H9 (cell line): ENCODE measurements around the gene OTULIN. TPM values are rescaled to one million over a fixed set of nuclear protein-coding genes. Genes with fewer than 3 reads are reported as not detected.

Source experiments
- DNase-seq: peaks from one replicate; pipeline ENCODE4 v3.0.0-alpha.2; 2017
- H2AFZ ChIP-seq: one replicate; pipeline ENCODE4 v1.6.1; 2013; ENCODE audit warnings: mild to moderate bottlenecking, low read length, control low read depth, moderate library complexity
- H2AK5ac ChIP-seq: 2 replicates; pipeline ENCODE4 v1.6.1; 2013; ENCODE audit warnings: low read length, control low read depth, mixed read lengths; ENCODE audit not compliant: insufficient read length
- H2BK120ac ChIP-seq: one replicate; pipeline ENCODE4 v1.6.1; 2013; ENCODE audit warnings: low read depth, mild to moderate bottlenecking, low read length, control low read depth, inconsistent platforms; ENCODE audit not compliant: poor library complexity, severe bottlenecking
- H2BK12ac ChIP-seq: 2 replicates; pipeline ENCODE4 v1.6.1; 2013; ENCODE audit warnings: low read length, control low read depth, mixed read lengths, low read depth; ENCODE audit not compliant: insufficient read length
- H2BK15ac ChIP-seq: 2 replicates; pipeline ENCODE4 v1.6.1; 2013; ENCODE audit warnings: low read depth, low read length, control low read depth
- H2BK20ac ChIP-seq: one replicate; pipeline ENCODE4 v1.6.1; 2013; ENCODE audit warnings: low read depth, mild to moderate bottlenecking, low read length, control low read depth, inconsistent platforms; ENCODE audit not compliant: poor library complexity, severe bottlenecking
- H2BK5ac ChIP-seq: 2 replicates; pipeline ENCODE4 v1.6.1; 2013; ENCODE audit warnings: low read length, control low read depth, mixed read lengths; ENCODE audit not compliant: insufficient read length
- H3K14ac ChIP-seq: 2 replicates; pipeline ENCODE4 v1.6.1; 2013; ENCODE audit warnings: low read length, control low read depth; ENCODE audit not compliant: insufficient read depth
- H3K18ac ChIP-seq: 2 replicates; pipeline ENCODE4 v1.6.1; 2013; ENCODE audit warnings: low read depth, mild to moderate bottlenecking, mixed read lengths, low read length, control low read depth; ENCODE audit not compliant: insufficient read length
- H3K23ac ChIP-seq: 2 replicates; pipeline ENCODE4 v1.6.1; 2013; ENCODE audit warnings: low read length, control low read depth, mixed read lengths, low read depth; ENCODE audit not compliant: insufficient read length
- H3K23me2 ChIP-seq: 2 replicates; pipeline ENCODE4 v1.6.1; 2013; ENCODE audit warnings: low read depth, mild to moderate bottlenecking, mixed read lengths, low read length, control low read depth; ENCODE audit not compliant: insufficient read length, poor library complexity, severe bottlenecking
- H3K27ac ChIP-seq: 2 replicates; pipeline ENCODE4 v1.5.1; 2013; ENCODE audit warnings: low read length, control low read depth, mixed read lengths, low read depth; ENCODE audit not compliant: insufficient read length
- H3K27me3 ChIP-seq: 2 replicates; pipeline ENCODE4 v1.6.1; 2013; ENCODE audit warnings: low read length, control low read depth, inconsistent platforms; ENCODE audit not compliant: insufficient read depth
- H3K4ac ChIP-seq: 2 replicates; pipeline ENCODE4 v1.6.1; 2013; ENCODE audit warnings: low read depth, mild to moderate bottlenecking, control low read depth, inconsistent platforms, low read length, moderate library complexity
- H3K4me1 ChIP-seq: 2 replicates; pipeline ENCODE4 v1.6.1; 2013; ENCODE audit warnings: low read length, control low read depth, inconsistent platforms; ENCODE audit not compliant: insufficient read depth
- H3K4me2 ChIP-seq: 2 replicates; pipeline ENCODE4 v1.6.1; 2013; ENCODE audit warnings: low read length, control low read depth, mixed read lengths; ENCODE audit not compliant: insufficient read length, insufficient read depth
- H3K56ac ChIP-seq: 2 replicates; pipeline ENCODE4 v1.6.1; 2013; ENCODE audit warnings: low read depth, mild to moderate bottlenecking, mixed read lengths, low read length, control low read depth; ENCODE audit not compliant: insufficient read length
- H3K79me1 ChIP-seq: 2 replicates; pipeline ENCODE4 v1.6.1; 2013; ENCODE audit warnings: low read depth, mild to moderate bottlenecking, moderate library complexity, low read length, control low read depth, inconsistent platforms; ENCODE audit not compliant: insufficient read depth, poor library complexity, severe bottlenecking
- H3K79me2 ChIP-seq: 2 replicates; pipeline ENCODE4 v1.6.1; 2013; ENCODE audit warnings: low read length, control low read depth, inconsistent platforms; ENCODE audit not compliant: insufficient read depth
- H3K9ac ChIP-seq: 2 replicates; pipeline ENCODE4 v1.6.1; 2013; ENCODE audit warnings: low read length, control low read depth, mixed read lengths; ENCODE audit not compliant: insufficient read length; ENCODE audit errors: extremely low read depth
- H3K9me3 ChIP-seq: one replicate; pipeline ENCODE4 v1.6.1; 2013; ENCODE audit warnings: low read depth, low read length, inconsistent platforms; ENCODE audit not compliant: control insufficient read depth
- H3T11ph ChIP-seq: one replicate; pipeline ENCODE4 v1.6.1; 2013; ENCODE audit warnings: mild to moderate bottlenecking, low read length, control low read depth, inconsistent platforms
- H4K20me1 ChIP-seq: one replicate; pipeline ENCODE4 v1.6.1; 2013; ENCODE audit not compliant: control insufficient read depth, insufficient read length, insufficient read depth
- H4K5ac ChIP-seq: 2 replicates; pipeline ENCODE4 v1.6.1; 2013; ENCODE audit warnings: low read depth, mild to moderate bottlenecking, mixed read lengths, low read length, control low read depth; ENCODE audit not compliant: insufficient read length
- H4K8ac ChIP-seq: replicated peaks from 2 replicates; pipeline ENCODE4 v1.6.1; 2013; ENCODE audit warnings: low read length, control low read depth, mixed read lengths, low read depth; ENCODE audit not compliant: insufficient read length
- H4K91ac ChIP-seq: 2 replicates; pipeline ENCODE4 v1.6.1; 2013; ENCODE audit warnings: low read depth, mild to moderate bottlenecking, moderate library complexity, mixed read lengths, low read length, control low read depth; ENCODE audit not compliant: insufficient read length
- H3K27ac Mint-ChIP-seq, 3 experiments: 2 replicates in 2 of 3; 3 replicates in 1 of 3; pipeline ENCODE4 v1.8.0; 2020 to 2021; ENCODE audit warnings: mixed read lengths in 3 of 3, mild to moderate bottlenecking in 1 of 3, moderate library complexity in 1 of 3
- H3K27me3 Mint-ChIP-seq: 2 replicates; pipeline ENCODE4 v1.8.0; 2021; ENCODE audit warnings: low read depth, mild to moderate bottlenecking, moderate library complexity, mixed read lengths
- H3K36me3 Mint-ChIP-seq, 3 experiments: 2 replicates in 2 of 3; 3 replicates in 1 of 3; pipeline ENCODE4 v1.8.0; 2020 to 2021; ENCODE audit warnings: low read depth in 3 of 3, mixed read lengths in 3 of 3; ENCODE audit not compliant: insufficient read depth in 1 of 3
- H3K4me1 Mint-ChIP-seq, 2 experiments: 2 replicates each; pipeline ENCODE4 v1.8.0; 2020; ENCODE audit warnings: mixed read lengths in 2 of 2
- H3K4me3 Mint-ChIP-seq, 2 experiments: 2 replicates in 1 of 2; 3 replicates in 1 of 2; pipeline ENCODE4 v1.8.0; 2020 to 2021; ENCODE audit warnings: mild to moderate bottlenecking in 2 of 2, mixed read lengths in 2 of 2, moderate library complexity in 1 of 2
- H3K9me3 Mint-ChIP-seq, 2 experiments: 2 replicates in 1 of 2; 3 replicates in 1 of 2; pipeline ENCODE4 v1.8.0; 2020; ENCODE audit warnings: mild to moderate bottlenecking in 2 of 2, mixed read lengths in 2 of 2, moderate library complexity in 1 of 2
- CTCF ChIP-seq: fragments of 200-600 bp; sonication (generic); conservative IDR thresholded peaks from 3 replicates; pipeline ENCODE4 v1.8.0; 2021; ENCODE audit warnings: antibody characterized with exemption, mild to moderate bottlenecking
- WGBS: extraction: QIAGEN DNeasy Blood & Tissue Kit; methylation state at CpG from one replicate; pipeline ENCODE4 v1.1.7; 2013; ENCODE audit warnings: missing lambda C conversion rate, low lambda C conversion rate, mixed read lengths; ENCODE audit not compliant: insufficient read length; ENCODE audit errors: extremely low coverage; 5-methylcytosine and 5-hydroxymethylcytosine counted together
- total RNA-seq: library from RNA; stranded (reverse); gene quantifications from 2 replicates; pipeline ENCODE4 v1.2.1, GENCODE V29; 2021

The OTULIN gene
- total RNA-seq, 1 experiment from 2014 or later: 35.8 TPM

DNA sequence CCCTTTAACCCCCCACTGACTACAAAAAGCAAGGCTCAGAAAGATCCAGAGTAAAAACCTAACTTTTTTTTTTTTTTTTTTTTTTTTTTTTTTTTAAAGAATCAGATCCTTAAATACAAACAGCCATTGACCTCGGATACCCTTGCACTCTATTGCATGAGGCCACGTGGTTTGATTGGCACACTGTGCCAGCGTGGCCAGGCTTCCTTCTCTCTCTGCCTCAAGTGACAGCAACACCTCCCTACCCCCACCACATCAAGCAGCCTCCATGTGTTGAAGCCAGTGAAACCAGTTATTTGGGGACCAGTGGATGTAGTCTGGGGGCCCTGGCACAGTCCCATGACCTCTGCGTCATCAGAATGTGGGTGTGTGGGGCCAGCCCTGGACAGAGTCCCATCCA lies 71.4 kb downstream of the OTULIN start:
- H3K27me3 Mint-ChIP-seq: no peaks in the 10 kb centered on the region
- H4K5ac ChIP-seq: no peak overlapping the region
- no peaks in the 10 kb centered on the region for H3K9me3 Mint-ChIP-seq
- no peak overlapping the region for H4K91ac ChIP-seq
- no peaks in the 10 kb centered on the region for H3K27me3 ChIP-seq
- H3K79me1 ChIP-seq: no peaks in the 10 kb centered on the region
- no peak overlapping the region for H3T11ph ChIP-seq
- no peak overlapping the region for H3K23ac ChIP-seq
- H3K27ac Mint-ChIP-seq: no peak overlapping the region
- H3K9ac ChIP-seq: no peak overlapping the region
- H3K18ac ChIP-seq: no peak overlapping the region
- no peak overlapping the region for H3K56ac ChIP-seq
- H2AK5ac ChIP-seq: no peak overlapping the region
- no peak overlapping the region for H2BK12ac ChIP-seq
- H3K4me1 ChIP-seq: 0 out of 2 replicates have a peak, but pooled peaks cover 3% of the 10 kb centered on the region
- peaks cover 17 to 20% of the 10 kb centered on the region in 2 experiments for H3K4me1 Mint-ChIP-seq
- H2BK15ac ChIP-seq: no peak overlapping the region
- no peaks in the 10 kb centered on the region for H3K36me3 Mint-ChIP-seq
- H2AFZ ChIP-seq: no peak overlapping the region
- no peak overlapping the region for H2BK5ac ChIP-seq
- no peaks in the 10 kb centered on the region for H3K9me3 ChIP-seq
- no peak for TF ChIP-seq CTCF
- H3K27ac ChIP-seq: no peak overlapping the region
- no peaks in the 10 kb centered on the region for H3K79me2 ChIP-seq
- no peak overlapping the region for H3K14ac ChIP-seq
- no peak overlapping the region for H3K4me3 Mint-ChIP-seq
- no peak overlapping the region for H4K8ac ChIP-seq
- no peaks in the 10 kb centered on the region for H3K23me2 ChIP-seq
- no peak overlapping the region for H2BK20ac ChIP-seq
- no peak for DNase-seq
- no peak overlapping the region for H3K4ac ChIP-seq
- no peak overlapping the region for H2BK120ac ChIP-seq
- H4K20me1 ChIP-seq: no peaks in the 10 kb centered on the region
- WGBS: no CpG with 5 or more reads among the region's 4 CpGs
- no peak overlapping the region for H3K4me2 ChIP-seq
